Fibroblast of skin of right quadriceps (primary cell): ENCODE measurements around the gene RESP18.
"Not testable (repeated sequence)": the region's sequence is repeated elsewhere in the genome, so short reads cannot be mapped to it uniquely, and the experiment has no call there.

Experiments used
- DNase-seq: peaks from one replicate; pipeline ENCODE4 v3.0.0-alpha.2; 2013

The RESP18 gene

DNA sequence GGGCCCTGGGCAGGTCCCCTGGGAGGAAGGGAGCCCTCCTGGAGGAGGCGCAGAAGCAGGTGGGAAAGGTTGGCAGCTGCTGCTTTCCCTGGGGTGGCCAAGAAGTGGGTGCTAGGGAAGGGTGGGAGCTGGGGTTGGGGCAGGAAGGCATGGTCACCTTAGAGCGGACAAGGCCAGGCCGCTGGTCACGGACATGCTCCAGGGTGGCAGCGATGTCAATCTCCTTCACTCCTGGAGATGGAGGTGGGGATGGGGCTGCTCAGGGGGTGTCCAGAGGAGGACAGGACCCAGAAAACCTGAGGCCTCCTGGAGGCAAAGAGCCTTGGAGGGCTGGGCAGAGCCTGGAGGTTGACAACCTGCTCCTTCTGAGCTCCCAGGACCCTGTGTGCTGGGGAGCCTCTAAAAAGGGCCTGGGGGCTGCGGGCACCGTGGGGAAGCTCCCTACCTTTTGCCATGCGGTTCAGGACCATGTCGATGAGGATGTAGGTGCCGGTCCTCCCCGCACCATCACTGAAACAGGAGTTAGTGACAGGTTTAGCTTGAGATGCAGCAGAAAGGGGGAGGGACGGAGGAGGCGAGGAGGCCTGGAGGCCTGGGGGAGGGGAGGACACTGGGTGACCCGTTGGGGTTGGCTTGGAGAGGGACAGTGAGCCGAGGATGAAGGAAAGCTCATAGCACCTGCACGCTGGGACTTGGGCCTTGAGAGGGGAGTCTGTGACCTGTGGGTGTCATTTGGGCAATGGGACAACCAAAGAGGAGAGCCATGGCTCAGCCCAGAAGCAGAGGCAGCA is 42.0 kb downstream of the RESP18 start:
- no peak for DNase-seq

DNA sequence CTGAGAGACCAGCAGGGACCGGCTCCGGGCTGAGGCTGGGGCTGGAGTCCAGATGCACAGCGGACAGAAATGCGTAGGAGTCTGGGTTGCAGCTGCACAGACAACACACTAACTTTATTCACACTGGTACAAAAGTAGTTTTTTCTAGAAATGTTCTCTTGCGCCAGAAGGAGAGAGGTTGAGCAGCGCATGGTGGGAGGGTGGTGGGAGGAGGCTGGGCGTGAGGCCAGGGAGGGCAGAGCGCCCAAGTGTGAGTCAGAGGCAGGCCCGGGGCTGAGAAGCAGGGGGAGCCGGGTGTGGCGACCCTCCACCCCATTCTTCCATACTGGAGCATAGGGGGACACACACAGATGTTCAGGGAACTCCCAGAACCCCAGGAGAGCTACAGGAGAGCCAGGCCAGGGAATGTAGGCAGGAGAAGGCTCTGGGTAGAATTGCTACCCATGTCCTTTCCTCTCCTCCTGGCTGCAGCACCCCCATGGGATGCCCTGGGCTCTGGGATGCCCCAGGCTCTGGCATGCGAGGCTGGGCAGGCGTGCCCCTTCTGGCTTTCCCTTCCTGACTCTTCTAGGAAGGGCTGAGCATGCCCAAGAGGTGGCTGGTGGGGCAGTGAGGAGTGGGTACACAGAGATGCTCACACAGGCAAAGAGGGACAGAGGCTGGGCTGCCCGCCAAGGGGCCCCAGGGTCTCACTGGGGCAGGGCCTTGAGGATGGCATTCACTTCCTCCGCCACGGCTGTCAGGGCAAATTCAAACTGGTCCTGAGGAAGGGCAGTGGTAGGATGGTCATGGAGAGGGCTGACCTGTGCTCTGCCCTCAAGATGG is 42.8 kb downstream of the RESP18 start:
- DNase-seq, result peak; percentile 85

DNA sequence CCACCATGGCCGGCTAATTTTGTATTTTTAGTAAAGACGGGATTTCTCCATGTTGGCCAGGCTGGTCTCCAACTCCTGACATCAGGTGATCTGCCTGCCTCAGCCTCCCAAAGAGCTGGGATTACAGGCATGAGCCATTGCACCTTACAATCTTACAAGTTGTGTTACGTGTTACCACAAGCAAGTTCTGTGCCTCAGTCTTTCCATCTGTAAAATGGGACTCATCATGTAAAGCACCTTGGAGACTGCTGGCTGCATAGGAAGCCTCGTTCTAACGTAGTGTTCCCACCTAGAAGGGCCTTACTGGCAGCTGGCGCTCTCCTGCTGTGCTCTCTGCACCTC is 43.4 kb downstream of the RESP18 start:
- DNase-seq, result no peak

DNA sequence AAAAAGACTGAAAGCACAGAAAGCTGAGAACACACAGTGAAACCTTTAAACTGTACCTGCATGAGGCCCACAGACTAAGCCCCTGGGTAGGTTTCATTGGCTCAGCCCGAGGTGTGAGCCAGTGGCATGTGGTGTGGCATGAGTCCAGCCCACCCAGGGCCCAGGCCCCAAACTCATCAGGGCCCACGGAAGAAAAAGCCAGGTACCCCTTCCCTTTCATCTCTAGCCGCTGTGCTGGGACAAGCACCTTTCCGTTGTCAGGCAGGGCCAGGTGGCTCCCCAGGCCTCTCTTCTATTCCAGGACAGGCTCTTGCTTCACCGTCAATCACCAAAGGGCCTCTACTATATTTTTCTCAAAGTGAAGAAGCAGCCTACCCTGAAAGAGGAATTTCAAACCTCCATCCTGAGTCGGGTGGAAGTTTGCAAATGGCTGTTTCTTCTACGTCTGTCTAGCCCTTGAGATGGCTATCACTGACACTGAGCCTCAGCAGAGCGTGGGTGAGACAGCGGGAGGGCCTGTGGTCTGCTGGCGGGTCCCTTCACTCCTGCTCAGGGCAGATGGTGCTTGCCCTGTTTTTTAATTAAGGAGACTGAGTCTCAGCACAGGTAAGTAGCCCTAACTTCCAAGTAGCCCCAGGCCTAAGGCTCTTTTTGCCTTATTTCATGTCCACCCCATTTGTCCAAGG is 44.8 kb downstream of the RESP18 start:
- DNase-seq, result no peak

DNA sequence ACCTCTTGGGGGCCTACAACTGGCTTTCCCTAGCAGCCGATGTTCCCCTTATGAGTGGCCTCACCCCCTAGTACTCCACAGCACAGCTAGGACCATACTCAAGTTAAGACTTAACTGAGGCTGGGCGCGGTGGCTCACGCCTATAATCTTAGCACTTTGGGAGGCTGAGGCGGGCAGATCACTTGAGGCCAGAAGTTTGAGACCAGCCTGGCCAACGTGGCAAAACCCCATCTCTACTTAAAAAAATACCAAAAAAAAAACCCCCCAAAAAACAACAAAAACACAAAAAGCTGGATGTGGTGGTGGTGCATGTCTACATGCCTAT is 45.5 kb downstream of the RESP18 start:
- DNase-seq, result not testable (repeated sequence)

DNA sequence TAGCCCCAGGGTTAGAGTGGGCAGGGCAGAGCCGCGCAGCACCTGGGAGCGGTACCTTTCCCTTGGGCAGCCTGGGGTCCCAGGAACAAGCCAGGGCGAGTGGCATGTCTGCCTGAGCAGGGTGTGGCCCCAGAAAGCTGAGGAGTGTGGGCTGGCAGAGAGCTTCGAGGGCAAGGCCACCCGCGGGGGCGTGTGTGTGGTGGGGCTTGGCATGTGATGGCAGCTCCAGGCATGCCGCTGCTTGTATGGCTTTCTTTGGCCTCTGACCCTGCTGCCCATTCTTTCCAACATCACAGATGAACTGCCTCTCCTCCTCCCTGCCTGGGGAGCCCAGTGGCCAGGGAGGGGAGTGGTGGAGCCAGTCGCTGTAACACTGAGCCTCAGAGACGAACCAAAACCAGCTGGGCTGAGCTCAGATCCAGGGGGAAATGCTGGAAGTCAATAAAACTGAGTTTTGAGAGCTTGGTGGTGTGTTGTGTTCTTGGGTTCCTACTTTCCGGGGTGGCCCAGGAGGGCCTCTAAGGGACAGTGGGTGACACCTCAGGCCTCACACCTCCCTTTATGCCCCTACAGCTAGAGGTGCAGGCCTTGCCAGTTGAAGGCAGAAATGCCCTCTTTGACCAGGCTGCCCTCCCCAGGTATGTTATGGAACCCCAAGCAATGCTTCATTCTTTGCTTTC is 46.0 kb downstream of the RESP18 start:
- no peak for DNase-seq

DNA sequence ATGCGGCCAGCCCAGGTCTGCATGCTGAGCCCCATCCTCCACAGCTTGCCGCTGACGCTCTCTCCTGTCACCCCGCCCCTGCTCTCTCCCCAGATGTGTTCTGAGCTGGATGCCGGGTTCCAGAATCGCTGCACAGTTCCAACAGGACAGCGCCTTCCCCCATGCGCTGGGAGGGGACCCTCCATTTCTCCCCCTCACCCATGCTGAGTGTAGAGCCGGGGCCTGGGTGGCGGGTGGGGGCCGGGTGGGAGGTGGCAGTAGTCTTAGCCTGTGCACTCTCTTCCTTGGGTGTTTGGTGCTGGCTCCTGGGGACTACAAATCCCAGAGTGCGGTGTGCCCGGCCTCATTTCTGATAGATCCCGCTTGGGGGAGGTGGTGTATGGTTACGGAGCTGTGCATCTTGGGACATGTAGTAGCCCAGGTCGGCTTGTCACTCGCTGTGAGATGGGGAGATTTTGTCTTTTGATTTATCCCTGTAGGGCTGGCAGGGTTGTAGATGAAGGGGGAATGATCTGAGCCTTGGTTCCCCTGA is 46.6 kb downstream of the RESP18 start:
- DNase-seq, result peak; percentile 71

DNA sequence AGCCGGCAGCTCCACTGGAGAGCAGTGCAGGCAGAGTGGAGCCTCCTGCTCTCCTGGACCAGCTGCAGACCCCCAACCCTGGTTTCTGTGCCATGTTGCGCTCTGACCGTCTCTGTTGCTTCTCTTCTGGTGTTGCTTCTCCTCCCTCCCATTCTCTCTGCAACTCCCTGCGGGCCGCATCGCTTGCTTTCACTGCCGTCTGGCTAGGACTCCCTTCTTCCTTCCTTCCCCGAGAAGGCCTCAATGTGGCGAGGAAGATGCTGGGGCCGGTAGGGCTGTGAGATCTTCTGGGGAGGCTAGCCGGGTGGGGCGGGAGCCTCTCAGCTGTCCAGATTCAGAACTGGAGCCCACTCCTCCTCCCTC is 47.2 kb downstream of the RESP18 start:
- DNase-seq, result no peak

DNA sequence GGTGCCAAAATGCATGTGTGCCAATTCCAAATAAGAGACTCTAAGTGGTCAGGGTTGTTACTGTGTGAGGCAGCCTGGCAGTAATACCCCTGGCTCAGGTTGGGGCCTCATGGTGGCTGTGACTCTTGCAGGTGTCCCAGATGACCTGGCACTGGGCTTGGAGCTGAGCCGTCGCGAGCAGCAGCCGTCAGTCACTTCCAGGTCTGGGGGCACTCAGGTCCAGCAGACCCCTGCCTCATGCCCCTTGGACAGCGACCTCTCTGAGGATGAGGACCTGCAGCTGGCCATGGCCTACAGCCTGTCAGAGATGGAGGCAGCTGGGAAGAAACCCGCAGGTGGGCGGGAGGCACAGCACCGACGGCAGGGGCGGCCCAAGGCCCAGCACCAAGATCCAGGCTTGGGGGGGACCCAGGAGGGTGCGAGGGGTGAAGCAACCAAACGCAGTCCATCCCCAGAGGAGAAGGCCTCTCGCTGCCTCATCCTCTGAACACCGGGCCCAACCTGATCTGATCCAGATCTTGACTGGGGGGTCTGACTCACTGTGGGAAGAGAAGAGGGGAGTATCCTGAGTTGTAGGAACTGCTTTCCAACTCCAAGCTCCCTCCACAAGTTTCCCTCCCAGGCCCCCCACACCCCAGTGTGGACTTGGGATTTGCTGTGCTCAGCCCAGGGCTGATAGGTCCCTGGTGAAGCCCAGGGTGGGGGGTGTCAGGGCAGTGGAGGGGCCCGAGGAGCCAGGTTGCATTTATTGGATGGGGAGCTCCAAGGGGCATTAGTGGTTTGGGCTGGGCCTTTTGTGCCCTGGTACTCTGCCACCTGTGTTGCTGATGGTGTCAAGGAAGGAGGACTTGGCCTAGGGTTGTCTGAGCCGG is 47.8 kb downstream of the RESP18 start:
- no peak for DNase-seq

DNA sequence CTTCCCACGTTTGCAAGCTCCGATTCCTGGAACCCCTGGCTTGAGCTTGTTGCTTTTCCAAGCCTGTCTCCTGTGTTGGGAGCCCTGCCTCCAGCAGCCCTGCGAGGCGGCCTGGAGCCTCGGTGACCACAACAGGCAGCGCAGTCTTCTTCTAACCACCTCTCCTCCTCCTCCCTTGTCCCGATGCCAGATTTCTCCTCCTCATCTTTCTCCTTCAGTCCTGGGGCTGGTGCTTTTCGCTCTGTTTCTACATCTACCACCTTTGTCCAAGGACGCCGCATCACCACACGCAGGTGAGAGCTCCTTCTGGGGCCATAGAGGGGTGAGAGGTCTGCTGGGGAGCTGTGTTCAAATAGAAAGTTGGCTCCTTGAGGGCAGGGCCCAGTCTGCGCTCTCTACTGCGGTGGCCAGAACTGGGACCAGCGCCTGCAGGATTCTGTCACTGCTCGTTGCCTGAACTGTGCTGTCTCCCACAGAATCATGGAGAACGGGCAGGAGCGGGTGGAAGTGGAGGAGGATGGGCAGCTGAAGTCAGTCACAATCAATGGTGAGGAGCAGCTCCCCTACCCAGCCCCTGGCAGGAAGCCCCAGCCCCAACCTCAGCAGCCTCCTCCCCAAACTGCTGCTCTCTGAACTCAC is 49.5 kb downstream of the RESP18 start:
- DNase-seq, result no peak

DNA sequence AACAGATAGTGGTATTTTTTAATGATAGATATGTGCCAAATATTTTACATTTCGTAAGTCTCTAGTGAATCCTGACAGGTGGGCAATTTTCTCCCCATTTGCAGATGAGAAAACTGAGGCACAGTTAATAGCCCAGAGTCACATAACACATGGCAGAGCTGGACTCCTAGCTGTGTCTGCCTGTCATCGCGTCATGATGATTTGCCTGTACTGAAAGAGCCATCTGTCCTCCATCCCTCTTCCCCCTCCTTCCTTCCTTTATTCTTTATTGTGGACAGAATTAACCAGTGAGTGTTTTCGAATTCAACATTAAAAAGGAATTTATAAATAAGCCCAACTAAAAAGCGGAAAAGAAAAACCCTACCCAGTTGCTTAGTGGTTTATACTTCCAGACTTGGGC is 50.2 kb downstream of the RESP18 start:
- DNase-seq, result no peak

DNA sequence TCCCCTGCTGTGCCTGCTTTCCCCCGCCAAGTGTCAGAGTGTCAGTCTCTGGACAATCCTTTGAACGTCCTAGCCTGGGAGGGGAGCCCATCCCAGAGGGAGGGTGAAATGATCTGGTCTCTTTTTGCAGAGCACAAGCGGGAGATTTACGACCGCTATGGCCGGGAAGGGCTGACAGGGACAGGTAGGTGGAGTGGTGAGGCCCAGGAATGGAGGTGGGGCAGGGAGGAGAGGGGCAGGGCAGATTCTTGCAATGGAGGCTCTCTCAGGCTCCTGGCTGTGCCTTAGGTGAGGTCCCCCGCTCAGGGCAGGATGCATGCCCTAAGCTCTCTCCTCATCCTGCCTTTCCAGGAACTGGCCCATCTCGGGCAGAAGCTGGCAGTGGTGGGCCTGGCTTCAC is 51.0 kb downstream of the RESP18 start:
- no peak for DNase-seq

DNA sequence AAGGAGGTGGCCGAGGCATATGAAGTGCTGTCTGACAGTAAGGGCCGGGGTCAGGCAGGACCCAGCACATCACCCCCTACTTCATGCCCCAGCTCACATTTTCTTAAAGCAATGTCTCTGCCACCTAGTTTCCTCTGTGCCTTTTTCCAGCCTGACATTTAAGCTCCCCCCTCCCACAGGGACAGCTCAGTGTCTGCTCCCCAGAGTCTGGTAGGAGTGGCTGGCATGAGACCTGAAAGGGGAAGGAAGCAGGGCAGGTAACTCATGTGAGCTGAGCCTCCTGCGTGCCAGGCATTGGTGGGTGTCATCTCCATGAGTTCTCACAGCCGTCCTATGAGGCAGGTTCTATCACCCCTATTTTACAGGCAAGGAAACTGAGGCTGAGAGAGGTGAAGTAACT is 51.9 kb downstream of the RESP18 start:
- DNase-seq, result no peak

DNA sequence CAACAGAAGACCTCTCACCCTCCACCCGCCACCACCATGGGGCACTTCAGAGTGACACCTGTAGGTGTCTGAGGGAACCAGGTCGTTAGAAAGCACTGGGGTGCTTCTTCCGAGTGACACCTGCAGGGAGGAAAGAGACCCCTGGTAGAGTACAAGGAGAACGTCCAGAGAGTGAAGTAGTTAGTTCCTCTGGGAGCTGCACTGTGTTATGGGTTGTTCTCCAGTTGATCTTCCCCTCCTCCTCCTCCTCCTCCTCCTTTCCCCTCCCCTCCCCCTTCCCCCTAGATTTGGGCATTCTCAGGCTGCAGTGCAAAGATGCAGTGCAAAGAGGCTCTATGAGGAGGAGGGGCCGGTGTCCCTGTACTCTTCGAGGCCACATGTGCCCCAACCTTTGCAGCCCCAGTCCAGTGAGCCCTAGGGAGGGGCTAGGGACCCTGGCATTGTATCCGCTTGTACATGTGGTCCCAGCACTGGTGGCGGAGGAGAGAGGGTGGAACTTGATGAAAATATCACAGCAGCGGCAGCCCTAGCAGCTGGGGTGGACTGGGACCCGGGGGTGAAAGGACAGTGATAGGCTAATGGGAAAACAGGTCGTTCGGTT is 52.5 kb downstream of the RESP18 start:
- DNase-seq, result no peak

DNA sequence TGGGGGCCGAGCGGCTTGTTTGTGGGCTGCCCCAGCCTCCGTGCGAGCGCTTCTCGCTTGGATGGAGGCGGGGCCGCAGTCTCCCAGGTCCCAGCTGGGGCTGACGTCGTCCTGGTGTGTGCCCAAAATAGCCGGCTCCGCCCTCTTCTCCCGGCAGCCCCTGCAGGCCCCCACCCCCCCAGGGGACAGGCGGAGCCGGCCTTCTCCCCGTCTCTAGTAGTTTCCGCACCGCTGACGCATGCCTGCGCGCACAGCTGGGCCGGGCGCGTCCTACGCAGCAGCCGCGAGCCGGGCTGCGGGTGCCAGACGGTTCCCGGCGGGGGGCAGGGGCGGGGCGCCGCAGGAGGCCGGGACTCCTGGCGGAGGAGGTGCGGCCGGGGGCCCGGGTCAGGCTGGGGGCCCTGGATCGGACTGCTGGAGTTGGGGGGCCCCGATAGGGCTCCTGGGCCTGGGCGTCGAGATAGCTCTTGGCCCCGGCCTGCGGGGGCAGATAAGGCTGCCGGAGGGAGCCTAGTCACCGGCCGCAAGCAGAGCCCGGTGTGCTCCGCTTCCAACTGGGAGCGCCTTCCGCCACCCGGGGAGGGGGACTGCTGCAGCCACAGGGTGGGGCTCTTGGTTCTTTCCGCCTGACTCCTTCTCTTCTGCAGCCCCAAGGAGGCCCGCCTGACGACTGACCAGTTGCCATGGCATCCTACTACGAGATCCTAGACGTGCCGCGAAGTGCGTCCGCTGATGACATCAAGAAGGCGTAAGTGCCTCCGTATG is 53.2 kb downstream of the RESP18 start, which contains the start of gene DNAJB2:
Gene DNAJB2 (plus strand): TSS at position 216 of the 765 bp plus-strand sequence. CDS start 468 bp downstream, at position 684.
- peak; percentile 100 for DNase-seq

DNA sequence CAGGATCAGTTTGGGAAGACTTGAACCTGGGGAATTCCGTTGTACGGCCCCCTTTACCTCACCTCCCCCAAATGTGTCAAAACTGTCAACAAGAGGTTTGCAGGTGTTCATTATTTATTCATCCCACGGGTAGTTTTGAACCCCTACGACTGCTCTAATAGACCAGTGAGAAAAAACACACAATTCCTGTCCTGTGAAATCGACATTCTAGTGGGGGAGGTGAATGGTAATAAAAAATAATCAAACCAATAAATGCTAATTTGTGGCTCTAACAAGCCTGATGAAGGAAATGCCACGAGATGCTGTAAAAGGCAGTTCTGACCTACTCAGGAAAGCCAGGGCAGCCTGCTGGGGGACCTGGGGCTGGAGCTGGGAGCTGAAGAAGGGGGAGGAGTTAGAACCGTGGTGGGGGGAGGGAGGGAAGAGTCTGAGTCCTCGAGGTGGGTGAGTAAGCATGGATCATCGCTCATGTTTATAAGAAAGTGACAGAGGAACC is 53.8 kb downstream of the RESP18 start:
- no peak for DNase-seq

DNA sequence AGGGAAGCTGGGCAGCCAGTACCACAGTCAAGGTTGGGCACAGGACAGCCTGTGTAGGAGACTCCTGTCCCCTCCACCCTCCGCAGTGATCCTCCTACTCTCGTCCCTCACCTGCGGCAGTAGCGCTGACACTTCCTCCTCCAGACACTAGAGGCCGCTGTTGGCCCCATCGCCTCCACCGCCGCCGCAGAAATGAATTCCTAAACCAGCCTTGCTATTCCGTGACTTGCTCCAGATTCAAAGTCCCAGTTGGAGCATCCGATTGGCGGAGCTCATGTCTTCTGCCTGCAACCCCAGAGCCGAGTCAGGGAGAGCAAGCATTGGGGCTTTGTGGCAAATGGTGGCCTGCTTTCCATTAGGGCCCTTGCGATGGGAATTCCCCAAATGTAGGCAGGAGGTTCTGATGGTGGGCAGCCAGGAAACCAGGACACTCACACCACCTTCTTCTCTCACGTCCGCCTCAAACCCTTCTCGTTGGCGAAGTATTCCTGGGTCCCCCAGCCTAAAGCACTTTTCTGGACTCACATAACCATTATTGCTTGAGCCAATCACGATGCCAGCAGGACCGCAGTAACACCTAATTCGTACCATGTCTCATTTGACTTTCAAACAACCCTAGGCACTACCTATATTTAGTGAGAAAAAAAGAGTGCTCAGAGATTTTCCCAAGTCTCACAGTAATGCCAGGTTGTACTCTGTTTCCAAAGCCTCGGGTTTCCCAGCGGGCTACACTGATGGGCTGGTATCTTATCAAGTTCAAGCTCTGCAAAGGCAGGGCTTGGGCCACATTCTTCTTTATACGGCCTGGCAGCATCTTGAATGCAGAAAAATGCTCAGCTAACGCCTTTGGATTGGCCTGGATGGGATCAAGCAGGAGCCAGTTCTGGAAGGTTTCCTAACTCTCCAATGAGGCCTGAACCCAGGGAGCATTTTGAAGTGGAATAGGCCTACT is 54.6 kb downstream of the RESP18 start:
- peak; percentile 83 for DNase-seq
